ENCODE data around the gene NTM. TPM values are rescaled to one million over a fixed set of nuclear protein-coding genes. Genes with fewer than 3 reads are reported as not detected.
A peak's percentile ranks its signal among the peaks of the same experiment; 100 is the strongest.

NTM gene
- total RNA-seq, 1 experiment from 2014 or later, result 16.4 TPM

DNA sequence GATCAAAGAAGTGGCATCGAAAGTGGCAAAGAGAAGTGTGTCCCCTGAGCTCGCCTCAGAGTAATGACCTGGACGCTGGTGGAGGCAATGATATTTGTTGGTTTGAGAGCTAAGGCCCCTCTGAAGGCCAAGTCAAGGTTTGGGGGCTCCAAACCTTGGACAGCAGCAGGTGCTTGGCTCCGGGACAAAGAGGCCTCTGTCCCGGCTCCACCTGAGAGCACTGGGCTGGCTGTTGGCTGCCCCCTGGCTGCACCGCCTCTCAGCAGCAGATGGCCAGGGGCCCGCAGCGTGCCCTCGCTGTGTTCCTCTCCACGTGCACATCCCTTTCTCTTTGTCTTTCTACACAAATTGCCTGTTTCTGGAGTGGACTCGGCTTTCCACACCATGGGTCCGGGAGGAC lies 301.3 kb downstream of the NTM start (continued):
- TF ChIP-seq, protein P1, sequence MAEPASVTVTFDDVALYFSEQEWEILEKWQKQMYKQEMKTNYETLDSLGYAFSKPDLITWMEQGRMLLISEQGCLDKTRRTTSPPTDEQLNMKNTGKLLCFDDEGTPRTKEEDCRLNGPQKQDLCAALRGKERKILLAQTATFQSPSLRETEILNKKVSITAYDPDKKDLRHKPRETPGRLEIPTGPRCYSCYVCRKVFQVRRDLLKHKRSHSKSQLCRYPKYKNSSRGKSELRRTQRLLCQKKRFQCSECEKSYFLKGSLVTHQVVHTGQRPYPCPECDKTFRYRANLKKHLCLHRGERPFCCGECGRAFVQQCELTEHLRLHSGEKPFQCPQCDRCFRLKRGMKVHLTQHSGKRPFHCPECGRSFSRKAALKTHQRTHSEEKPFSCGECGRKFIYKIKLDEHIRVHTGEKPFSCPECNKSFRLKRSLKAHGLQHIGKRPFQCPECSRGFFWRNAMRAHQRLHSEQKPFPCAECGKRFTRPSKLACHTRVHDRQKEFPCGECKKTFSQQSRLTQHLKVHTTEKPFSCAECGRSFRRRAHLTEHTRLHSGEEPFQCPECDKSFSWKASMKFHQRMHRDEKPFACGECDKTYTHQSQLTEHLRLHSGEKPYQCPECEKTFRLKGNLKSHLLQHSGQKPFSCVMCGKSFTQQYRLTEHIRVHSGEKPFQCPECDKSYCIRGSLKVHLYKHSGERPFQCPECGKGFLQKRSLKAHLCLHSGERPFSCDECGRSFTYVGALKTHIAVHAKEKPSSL (CRISPR knock-in tag; conservative IDR thresholded peaks at IDR 0.05), result no peak
- TF ChIP-seq, protein P2, sequence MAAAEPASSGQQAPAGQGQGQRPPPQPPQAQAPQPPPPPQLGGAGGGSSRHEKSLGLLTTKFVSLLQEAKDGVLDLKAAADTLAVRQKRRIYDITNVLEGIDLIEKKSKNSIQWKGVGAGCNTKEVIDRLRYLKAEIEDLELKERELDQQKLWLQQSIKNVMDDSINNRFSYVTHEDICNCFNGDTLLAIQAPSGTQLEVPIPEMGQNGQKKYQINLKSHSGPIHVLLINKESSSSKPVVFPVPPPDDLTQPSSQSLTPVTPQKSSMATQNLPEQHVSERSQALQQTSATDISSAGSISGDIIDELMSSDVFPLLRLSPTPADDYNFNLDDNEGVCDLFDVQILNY (CRISPR knock-in tag; IDR thresholded peaks at IDR 0.05), result no peak
- TF ChIP-seq NFE2L1 (CRISPR knock-in tag; IDR thresholded peaks at IDR 0.05) (no peak), ZNF219 (CRISPR knock-in tag; IDR thresholded peaks at IDR 0.05; ENCODE audit: borderline replicate concordance) (no peak)
- TF ChIP-seq, protein P3, sequence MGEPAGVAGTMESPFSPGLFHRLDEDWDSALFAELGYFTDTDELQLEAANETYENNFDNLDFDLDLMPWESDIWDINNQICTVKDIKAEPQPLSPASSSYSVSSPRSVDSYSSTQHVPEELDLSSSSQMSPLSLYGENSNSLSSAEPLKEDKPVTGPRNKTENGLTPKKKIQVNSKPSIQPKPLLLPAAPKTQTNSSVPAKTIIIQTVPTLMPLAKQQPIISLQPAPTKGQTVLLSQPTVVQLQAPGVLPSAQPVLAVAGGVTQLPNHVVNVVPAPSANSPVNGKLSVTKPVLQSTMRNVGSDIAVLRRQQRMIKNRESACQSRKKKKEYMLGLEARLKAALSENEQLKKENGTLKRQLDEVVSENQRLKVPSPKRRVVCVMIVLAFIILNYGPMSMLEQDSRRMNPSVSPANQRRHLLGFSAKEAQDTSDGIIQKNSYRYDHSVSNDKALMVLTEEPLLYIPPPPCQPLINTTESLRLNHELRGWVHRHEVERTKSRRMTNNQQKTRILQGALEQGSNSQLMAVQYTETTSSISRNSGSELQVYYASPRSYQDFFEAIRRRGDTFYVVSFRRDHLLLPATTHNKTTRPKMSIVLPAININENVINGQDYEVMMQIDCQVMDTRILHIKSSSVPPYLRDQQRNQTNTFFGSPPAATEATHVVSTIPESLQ (CRISPR knock-in tag; IDR thresholded peaks at IDR 0.05), result no peak
- TF ChIP-seq, protein P4, sequence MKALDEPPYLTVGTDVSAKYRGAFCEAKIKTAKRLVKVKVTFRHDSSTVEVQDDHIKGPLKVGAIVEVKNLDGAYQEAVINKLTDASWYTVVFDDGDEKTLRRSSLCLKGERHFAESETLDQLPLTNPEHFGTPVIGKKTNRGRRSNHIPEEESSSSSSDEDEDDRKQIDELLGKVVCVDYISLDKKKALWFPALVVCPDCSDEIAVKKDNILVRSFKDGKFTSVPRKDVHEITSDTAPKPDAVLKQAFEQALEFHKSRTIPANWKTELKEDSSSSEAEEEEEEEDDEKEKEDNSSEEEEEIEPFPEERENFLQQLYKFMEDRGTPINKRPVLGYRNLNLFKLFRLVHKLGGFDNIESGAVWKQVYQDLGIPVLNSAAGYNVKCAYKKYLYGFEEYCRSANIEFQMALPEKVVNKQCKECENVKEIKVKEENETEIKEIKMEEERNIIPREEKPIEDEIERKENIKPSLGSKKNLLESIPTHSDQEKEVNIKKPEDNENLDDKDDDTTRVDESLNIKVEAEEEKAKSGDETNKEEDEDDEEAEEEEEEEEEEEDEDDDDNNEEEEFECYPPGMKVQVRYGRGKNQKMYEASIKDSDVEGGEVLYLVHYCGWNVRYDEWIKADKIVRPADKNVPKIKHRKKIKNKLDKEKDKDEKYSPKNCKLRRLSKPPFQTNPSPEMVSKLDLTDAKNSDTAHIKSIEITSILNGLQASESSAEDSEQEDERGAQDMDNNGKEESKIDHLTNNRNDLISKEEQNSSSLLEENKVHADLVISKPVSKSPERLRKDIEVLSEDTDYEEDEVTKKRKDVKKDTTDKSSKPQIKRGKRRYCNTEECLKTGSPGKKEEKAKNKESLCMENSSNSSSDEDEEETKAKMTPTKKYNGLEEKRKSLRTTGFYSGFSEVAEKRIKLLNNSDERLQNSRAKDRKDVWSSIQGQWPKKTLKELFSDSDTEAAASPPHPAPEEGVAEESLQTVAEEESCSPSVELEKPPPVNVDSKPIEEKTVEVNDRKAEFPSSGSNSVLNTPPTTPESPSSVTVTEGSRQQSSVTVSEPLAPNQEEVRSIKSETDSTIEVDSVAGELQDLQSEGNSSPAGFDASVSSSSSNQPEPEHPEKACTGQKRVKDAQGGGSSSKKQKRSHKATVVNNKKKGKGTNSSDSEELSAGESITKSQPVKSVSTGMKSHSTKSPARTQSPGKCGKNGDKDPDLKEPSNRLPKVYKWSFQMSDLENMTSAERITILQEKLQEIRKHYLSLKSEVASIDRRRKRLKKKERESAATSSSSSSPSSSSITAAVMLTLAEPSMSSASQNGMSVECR (CRISPR knock-in tag; IDR thresholded peaks at IDR 0.05; ENCODE audit: borderline replicate concordance), result 0 out of 2 replicates have a peak, but pooled peaks have one; percentile 55

DNA sequence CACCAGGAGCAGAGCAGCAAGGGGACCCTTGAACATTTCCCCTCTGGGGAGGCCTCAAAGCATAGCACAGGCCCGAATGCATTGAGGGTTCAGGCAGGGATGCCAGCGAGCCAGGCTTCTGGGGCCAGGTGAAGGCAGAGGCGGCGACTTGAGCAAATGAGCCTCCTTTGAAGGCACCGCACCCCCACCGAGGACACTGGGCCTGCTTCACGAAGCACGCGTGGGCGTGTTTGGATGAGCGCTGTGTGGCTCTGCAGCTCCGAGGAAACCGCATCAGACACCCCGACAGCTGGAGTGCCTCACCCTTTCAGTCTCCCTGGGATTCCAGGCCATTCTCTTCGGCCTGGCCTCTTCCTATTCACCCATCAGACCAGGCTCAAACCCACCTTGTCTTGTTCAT lies 301.8 kb downstream of the NTM start:
- ChIA-PET POLR2A (no interaction called here), CTCF (interaction anchor here (0.6 to 7.1 kb wide), 4 partner anchors 10 to 91 kb away, joined by 3 to 69 read pairs (median 36); no protein-coding TSS in a partner anchor)
- DNase-seq (ENCODE audit: low spot score), result no peak
- no peaks in the 10 kb centered on the region; the same call in 1 of the 2 replicates for H3K27me3 Mint-ChIP-seq (ENCODE audit: low read depth)
- no peak overlapping the region for H3K27ac Mint-ChIP-seq
- H3K9me3 Mint-ChIP-seq, result no peaks in the 10 kb centered on the region
- TF ChIP-seq, protein P5, sequence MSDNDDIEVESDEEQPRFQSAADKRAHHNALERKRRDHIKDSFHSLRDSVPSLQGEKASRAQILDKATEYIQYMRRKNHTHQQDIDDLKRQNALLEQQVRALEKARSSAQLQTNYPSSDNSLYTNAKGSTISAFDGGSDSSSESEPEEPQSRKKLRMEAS (CRISPR knock-in tag; IDR thresholded peaks at IDR 0.05), result peak; percentile 65; the same call in 1 of the 2 replicates
- TF ChIP-seq ZNF396 (CRISPR knock-in tag; IDR thresholded peaks at IDR 0.05; ENCODE audit: borderline replicate concordance), result no peak
- peak; percentile 7 for ATAC-seq
- H3K36me3 Mint-ChIP-seq, result no peaks in the 10 kb centered on the region
- H3K4me3 Mint-ChIP-seq, result no peak overlapping the region
- H3K4me1 Mint-ChIP-seq, result peaks cover 21% of the 10 kb centered on the region

DNA sequence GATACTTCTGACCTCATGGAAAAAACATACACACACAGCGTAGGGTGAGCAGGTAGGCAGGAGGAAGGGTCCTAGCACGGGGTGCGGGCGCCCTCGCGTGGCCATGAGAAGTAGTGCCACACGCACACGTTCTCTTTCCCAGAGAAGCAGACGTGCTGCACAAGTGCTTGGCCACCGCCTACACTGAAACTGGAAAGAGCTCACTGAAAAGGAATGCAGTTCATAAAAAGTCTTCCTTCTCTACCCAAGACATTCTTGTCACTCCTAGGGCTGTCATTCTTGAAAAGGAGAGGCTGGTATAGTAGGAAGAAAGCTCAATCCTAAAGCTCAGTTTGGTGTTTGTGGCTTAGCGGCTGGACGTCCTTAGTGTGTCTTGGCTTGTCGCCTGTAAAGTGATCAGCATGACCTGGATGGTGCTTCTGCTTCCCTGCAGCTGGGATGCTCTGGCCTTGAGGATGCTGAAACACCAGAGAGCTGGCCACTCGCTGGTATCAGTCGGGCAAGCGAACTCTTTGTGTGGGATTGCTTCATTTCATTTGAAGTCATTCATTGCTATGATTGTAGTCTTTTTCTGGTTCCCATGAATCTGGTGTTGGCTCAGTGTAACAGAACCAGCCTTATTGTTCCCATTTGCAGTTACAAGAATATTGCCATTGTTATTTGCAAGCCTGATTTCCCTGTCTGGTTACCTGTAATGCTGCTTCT lies 303.8 kb downstream of the NTM start:
- Mint-ChIP-seq H3K9me3 (no peaks in the 10 kb centered on the region), H3K27me3 (ENCODE audit: low read depth) (no peaks in the 10 kb centered on the region; the same call in 1 of the 2 replicates), H3K36me3 (no peaks in the 10 kb centered on the region), H3K4me3 (no peak overlapping the region), H3K4me1 (peaks cover 32% of the 10 kb centered on the region), H3K27ac (no peak overlapping the region)
- ATAC-seq (peak; percentile 62), DNase-seq (ENCODE audit: low spot score) (peak; percentile 86)
- TF ChIP-seq, protein P6, sequence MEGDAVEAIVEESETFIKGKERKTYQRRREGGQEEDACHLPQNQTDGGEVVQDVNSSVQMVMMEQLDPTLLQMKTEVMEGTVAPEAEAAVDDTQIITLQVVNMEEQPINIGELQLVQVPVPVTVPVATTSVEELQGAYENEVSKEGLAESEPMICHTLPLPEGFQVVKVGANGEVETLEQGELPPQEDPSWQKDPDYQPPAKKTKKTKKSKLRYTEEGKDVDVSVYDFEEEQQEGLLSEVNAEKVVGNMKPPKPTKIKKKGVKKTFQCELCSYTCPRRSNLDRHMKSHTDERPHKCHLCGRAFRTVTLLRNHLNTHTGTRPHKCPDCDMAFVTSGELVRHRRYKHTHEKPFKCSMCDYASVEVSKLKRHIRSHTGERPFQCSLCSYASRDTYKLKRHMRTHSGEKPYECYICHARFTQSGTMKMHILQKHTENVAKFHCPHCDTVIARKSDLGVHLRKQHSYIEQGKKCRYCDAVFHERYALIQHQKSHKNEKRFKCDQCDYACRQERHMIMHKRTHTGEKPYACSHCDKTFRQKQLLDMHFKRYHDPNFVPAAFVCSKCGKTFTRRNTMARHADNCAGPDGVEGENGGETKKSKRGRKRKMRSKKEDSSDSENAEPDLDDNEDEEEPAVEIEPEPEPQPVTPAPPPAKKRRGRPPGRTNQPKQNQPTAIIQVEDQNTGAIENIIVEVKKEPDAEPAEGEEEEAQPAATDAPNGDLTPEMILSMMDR (IDR thresholded peaks at IDR 0.05), result peak; percentile 98
- TF ChIP-seq HMGA2 (CRISPR knock-in tag; IDR thresholded peaks at IDR 0.05), result no peak
- ChIA-PET CTCF (interaction anchor here (0.5 to 2.4 kb wide), 79 partner anchors 9 to 758 kb away, joined by 3 to 114 read pairs (median 5); partner anchors contain the start of gene SNX19), POLR2A (interaction anchor here (0.5 to 0.7 kb wide), 2 partner anchors 70 to 94 kb away, joined by 3 to 8 read pairs; no protein-coding TSS in a partner anchor)
